HG03066 (cell line): ENCODE measurements around the gene CARMIL1.
"Not testable (repeated sequence)": the region's sequence is repeated elsewhere in the genome, so short reads cannot be mapped to it uniquely, and the experiment has no call there.

Experiments used
- ATAC-seq: cut with Tn5 transposase; IDR thresholded peaks from one replicate; pipeline ENCODE4 v1.9.1; 2021; ENCODE audit warnings: low read depth; ENCODE audit not compliant: unreplicated experiment

Gene CARMIL1

DNA sequence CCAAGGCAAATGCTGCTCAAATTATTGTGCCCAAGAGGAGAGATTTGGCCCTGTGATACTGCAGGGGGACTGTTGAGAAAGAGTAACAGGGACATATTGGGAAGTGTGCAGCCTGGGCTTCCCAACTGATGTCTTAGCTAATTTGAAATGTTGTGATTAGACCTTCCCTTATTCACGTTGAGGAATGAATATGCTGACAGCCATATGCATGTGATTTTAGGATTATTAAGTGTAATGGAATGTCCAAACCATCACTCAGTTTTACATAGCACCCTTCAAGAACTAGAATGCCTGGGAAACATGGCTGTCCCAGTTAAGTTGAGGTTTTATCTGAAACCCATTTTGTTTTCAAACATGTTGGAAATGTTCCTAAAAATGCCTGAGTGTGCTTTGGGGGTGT lies 81.4 kb downstream of the CARMIL1 start:
- ATAC-seq: no peak

DNA sequence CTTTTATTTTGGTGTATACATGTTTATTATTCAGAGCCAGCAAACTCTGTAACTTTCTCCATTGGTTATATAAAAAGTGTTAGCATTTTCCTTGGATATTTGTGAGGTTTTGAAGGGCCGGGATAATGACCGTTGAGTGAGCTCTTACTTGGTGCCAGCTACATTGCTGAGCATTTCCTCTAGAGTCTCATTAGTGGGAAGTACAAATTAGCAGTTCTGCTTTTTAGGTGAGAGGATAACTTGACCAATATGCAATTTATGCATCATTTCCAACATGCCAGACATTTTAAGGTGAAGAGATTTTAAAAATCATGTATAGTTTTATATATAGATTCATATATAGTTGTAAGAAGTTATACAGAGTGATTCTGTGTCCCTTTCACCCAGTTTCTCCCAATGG lies 84.3 kb downstream of the CARMIL1 start:
- no peak for ATAC-seq

DNA sequence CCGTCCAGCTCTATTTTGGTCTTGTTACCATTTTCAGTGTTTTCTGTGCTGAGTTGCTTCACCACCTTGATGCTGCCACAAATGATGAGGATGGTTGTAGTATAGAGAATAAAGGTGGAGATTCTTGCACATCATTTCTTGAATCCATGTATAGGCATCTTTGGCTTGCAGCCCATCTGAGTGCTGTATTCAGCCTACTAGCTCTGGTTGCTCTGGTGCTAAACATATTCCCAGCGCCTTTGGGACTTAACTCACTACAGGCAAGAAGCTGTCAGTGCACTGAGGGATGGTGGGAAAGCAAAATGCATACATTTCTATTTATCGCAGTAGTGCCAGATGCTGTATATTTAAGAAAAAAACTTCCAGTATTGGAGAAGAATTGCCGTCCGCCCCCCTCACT lies 86.0 kb downstream of the CARMIL1 start:
- ATAC-seq: no peak

DNA sequence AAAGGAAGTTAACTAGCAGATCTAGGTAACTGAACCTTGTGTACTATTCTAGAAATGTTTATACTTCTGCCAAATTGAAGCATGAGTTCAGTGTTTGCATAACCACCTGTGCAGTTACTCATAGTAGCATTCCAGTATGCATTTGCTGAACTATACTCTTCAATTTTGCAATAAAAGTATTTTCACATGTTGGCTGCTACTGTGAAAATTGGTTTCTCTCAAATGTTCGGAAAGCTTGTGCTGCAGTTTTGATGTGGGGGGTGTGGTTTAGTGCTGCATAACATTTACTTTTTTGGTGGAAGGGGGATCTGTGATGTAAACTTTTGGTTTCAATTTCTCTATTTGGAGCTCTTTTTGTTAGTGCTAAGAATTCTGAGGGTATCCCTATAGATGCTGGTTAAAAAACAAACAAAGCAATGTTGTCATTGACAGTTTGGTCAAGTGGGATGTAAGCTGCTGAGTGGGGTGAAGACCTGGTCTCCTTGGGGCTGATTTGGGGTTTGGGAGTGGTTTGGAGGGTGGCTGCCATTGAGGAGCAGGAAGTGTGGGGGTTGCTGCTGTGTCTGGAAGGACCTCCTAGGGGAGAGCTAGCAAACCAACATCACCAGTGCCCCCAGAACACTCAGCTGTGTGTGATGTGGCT lies 87.8 kb downstream of the CARMIL1 start:
- peak; percentile 53 for ATAC-seq

DNA sequence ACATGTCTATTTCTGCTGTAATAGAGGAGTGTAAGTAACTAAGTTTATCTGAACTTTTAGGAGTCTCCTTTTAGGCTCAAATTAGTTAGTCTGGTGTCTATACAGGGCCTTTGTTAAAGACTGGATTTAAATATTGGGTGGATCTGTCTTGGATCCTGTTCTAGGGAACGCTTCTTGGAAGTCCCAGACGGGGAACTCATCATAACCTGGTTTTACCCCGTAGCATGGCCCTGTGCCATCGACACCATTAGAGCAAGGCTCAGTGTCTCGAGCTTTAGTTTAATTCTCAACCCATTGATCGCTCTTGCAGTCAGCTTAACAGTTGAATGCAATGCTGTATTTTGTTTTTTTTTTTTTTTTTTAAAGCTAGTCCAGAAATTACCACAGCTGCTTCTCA lies 89.9 kb downstream of the CARMIL1 start:
- ATAC-seq: no peak

DNA sequence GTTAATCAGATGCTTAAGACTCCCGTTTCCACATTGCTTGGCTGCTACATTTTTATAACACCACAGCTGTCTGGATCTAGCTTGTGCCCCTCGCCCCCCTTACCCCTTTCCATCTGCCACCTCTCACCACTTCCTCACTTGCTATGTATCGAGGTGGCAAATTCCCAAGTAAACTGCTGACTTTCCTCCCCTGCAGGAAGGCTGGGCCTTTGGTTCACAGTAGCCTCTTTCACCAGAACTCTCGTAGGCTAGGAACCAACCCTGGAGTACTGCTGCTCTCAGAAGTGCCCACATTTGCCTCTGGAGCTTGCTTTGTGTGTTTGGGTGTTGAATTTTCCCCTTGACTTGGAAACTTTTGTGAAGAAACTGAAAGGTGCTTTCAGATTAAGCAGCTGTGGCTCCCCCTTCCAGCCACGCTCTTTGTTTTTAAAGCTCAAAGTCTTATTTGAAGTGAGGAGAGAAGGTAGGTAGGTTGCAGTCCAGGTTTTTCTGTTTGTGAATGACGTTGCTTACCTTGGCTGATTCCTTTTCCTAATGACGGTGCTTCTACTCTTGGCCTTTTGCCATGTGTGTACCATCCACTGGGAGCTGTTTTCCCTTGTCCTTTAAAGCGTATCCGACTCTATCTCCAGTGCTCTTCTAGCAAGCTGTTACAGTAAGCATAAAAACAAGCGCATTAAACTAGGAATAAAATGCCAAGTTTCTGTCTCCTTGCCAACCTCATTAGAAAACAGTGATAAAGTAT lies 90.4 kb downstream of the CARMIL1 start:
- ATAC-seq: no peak

DNA sequence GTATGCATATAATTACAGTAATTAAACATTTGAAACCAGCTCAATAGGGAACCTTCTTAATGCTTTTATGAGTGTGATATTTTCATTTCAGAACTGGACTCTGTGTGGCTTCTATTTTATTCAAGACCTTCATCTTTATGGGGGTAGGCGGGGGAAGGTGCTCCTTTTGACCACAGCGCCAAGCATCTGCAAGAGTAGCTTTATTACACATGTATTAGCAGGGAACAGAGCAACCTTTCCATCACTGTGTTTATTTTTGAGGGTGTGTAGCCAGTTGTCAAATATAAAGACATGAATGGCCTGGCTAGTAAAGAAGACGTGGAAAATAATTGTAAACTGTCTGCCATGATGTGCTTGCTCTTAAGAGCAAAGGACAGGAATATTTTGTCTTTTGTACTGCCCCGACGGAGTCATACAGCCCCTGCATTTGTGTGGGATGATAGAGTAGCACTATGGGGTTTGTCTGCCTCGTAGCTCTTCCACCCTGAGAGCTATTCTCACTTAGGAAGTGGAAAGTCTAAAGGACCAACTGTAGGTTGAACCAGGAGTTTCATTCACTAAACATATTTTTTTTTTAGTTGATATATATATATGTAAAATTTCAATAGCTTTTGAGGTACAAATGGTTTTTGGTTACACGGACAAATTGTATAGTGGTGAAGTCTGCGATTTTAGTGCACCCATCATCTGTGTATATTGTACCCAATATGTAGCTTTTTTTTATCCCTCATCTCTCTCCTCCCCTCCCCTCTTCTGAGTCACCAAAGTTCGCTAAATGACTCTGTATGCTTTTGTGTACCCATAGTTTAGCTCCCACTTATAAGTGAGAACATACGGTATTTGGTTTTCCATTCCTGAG lies 91.2 kb downstream of the CARMIL1 start:
- no peak for ATAC-seq

DNA sequence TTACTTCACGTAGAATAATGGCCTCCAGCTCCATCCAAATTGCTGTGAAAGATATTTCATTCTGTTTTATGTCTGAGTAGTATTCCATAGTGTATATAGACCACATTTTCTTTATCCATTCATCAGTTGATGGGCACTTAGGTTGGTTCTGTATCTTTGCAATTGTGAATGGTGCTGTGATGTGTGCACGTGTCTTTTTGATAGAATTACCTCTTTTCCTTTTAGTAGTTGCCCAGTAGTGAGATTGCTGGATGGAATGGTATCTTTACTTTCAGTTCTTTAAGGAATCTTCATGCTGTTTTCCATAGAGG lies 91.8 kb downstream of the CARMIL1 start:
- no peak for ATAC-seq

DNA sequence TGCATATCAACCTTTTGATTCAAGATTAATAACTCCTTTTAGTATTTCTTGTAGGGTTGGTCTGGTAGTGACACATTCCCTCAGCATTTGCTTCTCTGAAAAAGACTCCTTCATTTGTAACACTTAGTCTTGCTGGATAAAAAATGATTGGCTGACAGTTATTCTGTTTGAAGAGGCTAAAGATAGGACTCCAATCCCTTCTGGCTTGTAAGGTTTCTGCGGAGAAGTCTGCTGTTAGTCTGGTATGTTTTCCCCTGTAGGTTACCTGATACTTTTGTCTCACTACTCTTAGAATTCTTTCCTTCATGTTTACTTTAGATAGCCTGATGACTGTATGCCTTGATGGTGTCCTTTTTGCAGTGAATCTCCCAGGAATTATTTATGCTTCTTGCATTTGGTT lies 96.0 kb downstream of the CARMIL1 start:
- ATAC-seq: no peak

DNA sequence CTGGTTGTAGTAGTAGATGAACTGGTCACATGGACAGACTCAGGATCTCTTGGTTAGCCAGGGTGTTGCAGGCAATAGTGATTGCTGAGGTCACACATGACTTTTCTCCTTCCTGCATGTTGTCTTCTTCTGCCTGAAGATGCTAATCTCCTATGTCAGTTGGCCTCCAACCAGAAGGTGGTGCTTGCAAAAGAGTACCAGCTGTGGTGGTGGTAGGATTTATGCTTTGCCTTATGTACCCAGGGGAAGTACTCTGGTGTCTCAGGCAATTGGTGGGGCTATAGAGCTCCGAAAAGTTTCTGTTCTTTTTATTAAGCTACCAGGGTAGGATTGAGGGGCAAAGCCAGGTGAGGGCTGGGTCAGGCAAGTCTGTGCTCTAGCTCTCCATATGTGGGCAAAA lies 98.5 kb downstream of the CARMIL1 start:
- no peak for ATAC-seq

DNA sequence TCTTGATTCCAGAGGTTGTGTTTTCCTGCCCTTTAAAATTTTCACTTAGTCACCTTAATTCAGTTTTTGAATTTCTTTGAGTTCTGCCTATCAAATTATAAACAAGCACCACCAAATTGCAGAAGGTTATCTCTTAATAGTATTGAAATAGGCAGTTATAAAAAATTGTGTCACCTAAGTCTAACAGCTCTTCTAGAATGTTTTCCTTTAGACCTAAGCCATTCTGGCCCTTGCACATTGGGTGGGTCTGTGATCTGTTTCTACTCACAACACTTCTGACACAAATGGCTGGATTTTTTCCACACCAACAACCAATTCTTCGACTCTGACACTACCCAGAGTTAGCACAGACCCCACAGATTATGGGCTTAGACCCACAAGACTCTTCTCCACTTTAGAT lies 101.9 kb downstream of the CARMIL1 start:
- no peak for ATAC-seq

DNA sequence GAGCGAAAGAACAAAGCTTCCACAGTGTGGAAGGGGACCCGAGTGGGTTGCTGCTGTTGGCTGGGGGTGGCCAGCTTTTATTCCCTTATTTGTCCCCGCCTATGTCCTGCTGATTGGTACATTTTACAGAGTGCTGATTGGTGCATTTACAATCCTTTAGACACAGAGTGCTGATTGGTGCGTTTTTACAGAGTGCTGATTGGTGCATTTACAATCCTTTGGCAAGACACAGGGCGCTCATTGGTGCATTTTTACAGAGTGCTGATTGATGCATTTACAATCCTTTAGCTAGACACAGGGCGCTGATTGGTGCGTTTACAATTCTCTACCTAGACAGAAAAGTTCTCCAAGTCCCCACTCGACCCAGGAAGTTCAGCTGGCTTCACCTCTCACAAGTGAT lies 103.3 kb downstream of the CARMIL1 start:
- ATAC-seq: not testable (repeated sequence)

DNA sequence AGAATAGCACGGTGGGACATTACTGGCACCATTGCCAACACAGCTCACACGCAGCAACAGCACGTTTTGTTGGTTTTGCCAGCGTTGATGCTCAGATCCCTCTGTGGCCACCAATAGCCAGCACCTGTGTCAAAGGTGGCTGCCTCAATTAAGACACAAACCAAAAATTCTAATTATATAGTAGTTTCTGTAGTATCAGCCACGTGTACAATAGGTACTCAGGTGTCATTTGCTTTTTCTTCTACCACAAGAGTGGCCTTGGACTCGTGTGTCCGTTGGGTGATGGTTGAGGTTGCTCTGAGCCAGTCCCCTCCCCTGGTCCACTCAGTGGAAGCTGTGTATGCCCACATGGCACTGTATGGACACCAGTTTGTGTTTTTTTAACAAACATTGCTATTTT lies 105.1 kb downstream of the CARMIL1 start:
- no peak for ATAC-seq

DNA sequence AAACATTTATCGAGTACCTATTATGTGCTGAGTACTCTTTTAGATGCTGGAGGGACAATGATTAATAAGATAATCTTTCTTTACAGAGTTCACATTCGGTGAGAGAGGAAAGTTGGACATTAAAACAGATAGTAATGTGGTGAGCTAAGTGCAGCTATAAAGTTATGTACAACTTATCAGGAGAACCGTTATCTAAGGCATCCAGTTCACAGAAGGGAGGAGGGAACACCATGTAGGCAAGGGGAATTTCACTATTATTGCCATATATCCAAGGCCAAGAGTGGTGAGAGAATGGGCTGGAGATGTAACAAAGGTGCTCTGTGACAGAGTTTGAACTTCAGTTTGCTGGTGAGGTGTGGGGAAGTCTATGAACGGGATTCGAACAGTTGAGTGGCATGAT lies 105.8 kb downstream of the CARMIL1 start:
- ATAC-seq: no peak

DNA sequence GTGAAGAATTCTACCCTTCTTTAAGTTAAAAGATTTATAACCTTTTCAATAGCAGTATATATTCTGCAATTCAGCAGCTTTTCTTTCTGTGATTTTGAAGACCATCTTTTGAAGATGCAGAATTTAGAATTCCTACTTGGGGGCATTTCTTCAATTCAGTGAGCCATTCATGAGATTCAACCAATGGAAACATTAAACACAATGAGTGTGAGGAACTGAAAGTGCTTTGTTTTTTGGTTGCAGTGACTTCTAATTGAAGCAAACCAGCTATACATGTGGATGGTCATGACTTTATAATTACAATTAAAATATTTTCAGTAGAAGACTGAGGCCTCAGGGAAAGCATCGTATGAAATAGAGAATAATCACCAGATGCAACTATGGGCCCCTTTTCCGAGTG lies 108.3 kb downstream of the CARMIL1 start:
- no peak for ATAC-seq

DNA sequence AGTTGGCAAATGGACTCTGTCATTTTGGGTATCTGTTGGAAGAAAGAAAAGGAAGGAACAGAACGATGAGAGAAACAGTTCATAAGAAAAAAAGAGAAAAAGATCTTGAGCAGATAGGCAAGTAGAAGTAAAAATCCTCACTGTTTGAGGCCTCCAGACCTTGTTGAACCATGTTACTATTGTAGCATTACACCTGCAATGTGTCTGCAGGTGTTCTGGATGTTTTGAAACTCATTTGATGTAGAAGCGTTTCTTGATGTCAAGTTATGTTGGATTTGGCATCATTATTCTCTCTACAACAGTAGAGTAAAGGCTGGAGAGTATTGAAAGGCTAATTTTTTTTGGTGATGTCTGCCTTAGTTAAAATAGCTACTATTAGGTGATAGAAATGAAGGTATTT lies 108.7 kb downstream of the CARMIL1 start:
- ATAC-seq: no peak

DNA sequence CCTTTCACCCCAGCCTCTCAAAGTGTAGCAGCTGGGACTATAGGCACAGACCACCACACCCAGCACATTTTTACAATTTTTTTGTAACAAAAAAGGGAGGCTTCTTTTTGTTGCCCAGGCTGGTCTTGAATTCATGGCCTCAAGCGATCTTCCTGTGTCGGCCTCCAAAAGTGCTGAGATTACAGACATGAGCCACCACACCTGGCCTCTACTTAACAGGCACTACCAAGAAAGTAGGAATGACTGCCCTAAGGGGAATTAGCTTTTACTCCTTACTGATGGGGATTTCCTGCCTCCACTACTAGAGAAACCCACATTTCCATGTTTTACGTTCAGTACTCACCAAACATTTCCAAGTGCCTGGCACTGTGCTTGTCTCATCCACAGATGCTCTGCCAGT lies 109.6 kb downstream of the CARMIL1 start:
- ATAC-seq: no peak

DNA sequence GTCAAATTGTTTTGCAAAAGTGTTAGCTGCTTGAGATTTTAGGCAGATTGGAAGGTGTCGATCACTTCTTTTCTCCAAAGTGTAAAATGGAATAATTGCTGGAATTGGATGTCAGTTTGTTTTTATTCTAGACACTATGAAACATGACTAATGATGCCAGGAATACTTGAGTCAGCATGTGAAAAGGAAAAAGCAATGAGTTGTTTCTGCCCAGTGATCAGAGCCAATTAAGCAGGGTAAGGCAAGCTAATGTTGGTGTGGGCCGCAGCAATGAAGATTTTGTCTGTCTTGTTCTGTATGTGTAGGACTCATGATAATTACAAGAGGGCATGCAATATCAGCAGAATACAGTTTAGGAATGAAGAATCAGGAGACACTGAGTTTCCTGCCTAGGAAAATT lies 110.3 kb downstream of the CARMIL1 start:
- no peak for ATAC-seq

DNA sequence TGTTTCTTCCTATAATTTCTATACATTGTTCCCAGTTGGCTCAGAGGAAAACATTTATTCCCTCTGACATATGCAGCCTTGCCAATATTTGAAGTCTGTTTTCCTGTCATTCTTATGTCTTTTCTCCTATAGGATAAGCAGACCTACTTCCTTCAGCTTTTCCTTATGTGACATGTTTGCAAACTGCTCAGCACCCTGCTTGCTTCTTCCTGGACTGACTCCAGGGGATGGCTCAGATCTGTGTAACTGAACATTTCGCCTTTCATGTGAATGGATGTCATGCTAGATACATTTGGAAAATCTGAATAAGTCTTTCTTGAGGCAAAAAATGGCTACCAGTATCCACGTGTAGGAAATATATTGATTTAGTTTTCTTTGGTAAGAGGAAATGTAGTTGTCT lies 113.2 kb downstream of the CARMIL1 start:
- no peak for ATAC-seq

DNA sequence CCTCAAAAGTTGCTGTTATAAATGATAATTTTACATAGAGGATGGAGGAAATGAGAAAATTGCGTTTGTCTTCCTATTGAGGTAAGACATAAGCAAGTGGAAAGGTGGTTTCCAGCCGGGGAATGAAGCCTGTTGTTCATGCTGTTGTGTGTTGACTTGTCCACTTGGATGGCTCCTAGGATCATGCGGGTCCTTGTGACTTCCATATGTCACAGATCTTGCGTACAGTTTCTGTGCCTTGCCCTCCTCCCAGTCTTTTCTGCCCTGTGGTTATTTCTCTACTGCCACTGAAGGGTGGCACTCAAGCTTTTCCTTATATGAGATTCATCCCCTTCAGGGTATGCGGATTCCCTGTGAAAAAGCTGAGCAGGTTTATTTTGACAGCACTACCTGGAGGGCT lies 116.6 kb downstream of the CARMIL1 start:
- no peak for ATAC-seq

DNA sequence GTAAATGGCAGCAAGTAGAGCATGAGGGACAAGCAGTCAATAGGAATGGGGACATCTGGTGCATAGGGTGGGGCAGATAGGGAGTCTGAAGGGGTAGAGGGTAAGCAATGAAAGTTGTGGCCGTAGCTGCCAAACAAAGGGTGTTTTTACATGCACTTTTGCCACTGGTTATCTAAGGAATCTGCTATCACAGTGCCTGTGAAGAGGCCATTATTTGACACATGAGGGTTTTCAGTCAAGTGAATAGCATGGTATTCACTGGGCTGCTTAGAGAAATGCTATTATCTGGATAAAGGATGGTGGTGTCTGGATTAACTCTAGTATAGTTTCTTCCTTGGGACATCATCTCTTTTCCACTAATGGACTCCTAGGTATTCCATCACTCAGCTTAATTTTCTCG lies 118.2 kb downstream of the CARMIL1 start:
- ATAC-seq: no peak

DNA sequence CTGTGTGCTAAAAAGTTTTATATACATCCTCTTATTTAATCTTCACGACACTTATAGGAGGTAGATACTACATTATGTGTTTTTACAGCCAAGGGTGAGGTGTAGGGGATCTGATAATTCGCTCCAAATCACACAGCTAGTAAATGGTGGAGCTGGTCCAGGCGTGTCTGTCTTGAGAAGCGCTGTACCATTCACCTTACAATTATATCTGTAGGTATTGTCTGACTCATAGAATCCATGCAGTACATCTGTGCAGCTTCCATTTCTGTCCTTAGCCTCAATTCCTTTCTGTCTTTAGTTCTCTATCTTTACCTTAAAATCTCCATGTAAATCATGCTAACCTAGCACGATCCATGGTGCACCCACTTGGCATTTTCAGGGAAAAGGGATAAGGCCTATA lies 120.7 kb downstream of the CARMIL1 start:
- no peak for ATAC-seq
